WTC11 (cell line): ENCODE data around the gene ASIC2. TPM values are rescaled to one million over a fixed set of nuclear protein-coding genes. Genes with fewer than 3 reads are reported as not detected.

ENCODE experiments used
- ATAC-seq: fragments of 200-7000 bp; cut with Tn5 transposase; 2 replicates; pipeline ENCODE4 v1.10.0; 2021; ENCODE audit warnings: mild to moderate bottlenecking, moderate library complexity
- CTCF ChIA-PET: fragments of 300-600 bp; sonication (Branson Sonifier 250); formaldehyde crosslinking; loops from one replicate; lab custom pipeline; 2021; ENCODE audit warnings: antibody characterized with exemption; lab: Charles Lee
- POLR2A ChIA-PET: fragments of 350-600 bp; sonication (Branson Sonifier 250); formaldehyde crosslinking; loops from one replicate; lab custom pipeline; 2021; ENCODE audit warnings: antibody characterized with exemption; lab: Charles Lee
- DNase-seq: peaks from one replicate; pipeline ENCODE4 v3.0.0; 2021; ENCODE audit warnings: low spot score
- H3K27ac Mint-ChIP-seq: 2 replicates; pipeline ENCODE4 v1.8.0; 2021; ENCODE audit warnings: mixed read lengths
- H3K27me3 Mint-ChIP-seq: 2 replicates; pipeline ENCODE4 v1.8.0; 2021; ENCODE audit warnings: low read depth, mild to moderate bottlenecking, moderate library complexity, mixed read lengths
- H3K36me3 Mint-ChIP-seq: 2 replicates; pipeline ENCODE4 v1.8.0; 2021; ENCODE audit warnings: mixed read lengths
- H3K4me1 Mint-ChIP-seq: 2 replicates; pipeline ENCODE4 v1.8.0; 2022; ENCODE audit warnings: mixed read lengths
- H3K4me3 Mint-ChIP-seq: 2 replicates; pipeline ENCODE4 v1.8.0; 2021; ENCODE audit warnings: mild to moderate bottlenecking, moderate library complexity, mixed read lengths
- H3K9me3 Mint-ChIP-seq: 2 replicates; pipeline ENCODE4 v1.8.0; 2021; ENCODE audit warnings: mixed read lengths
- ATF1 ChIP-seq: sonication (generic); formaldehyde crosslinking; IDR thresholded peaks from 2 replicates; pipeline ENCODE4 v1.8.1; 2023; ENCODE audit warnings: mild to moderate bottlenecking, moderate library complexity, missing genetic modification reagents
- E2F1 ChIP-seq: sonication (generic); formaldehyde crosslinking; IDR thresholded peaks from 2 replicates; pipeline ENCODE4 v1.8.0; 2022; ENCODE audit warnings: mild to moderate bottlenecking, missing genetic modification reagents
- ETV6 ChIP-seq: sonication (generic); formaldehyde crosslinking; IDR thresholded peaks from 2 replicates; pipeline ENCODE4 v1.8.1; 2022; ENCODE audit warnings: mild to moderate bottlenecking, missing genetic modification reagents
- HMGA2 ChIP-seq: fragments of 250-450 bp; sonication (Bioruptor Pico); IDR thresholded peaks from 2 replicates; pipeline ENCODE4 v1.4.0; 2021; ENCODE audit warnings: mild to moderate bottlenecking, moderate library complexity
- KAT7 ChIP-seq: sonication (generic); formaldehyde crosslinking; IDR thresholded peaks from 2 replicates; pipeline ENCODE4 v1.8.1; 2023; ENCODE audit warnings: missing genetic modification reagents, mild to moderate bottlenecking, borderline replicate concordance
- MAX ChIP-seq: sonication (generic); formaldehyde crosslinking; IDR thresholded peaks from 2 replicates; pipeline ENCODE4 v1.8.0; 2022; ENCODE audit warnings: mild to moderate bottlenecking, missing genetic modification reagents
- NFYB ChIP-seq: sonication (generic); formaldehyde crosslinking; conservative IDR thresholded peaks from 2 replicates; pipeline ENCODE4 v1.8.0; 2022; ENCODE audit warnings: low read depth, missing genetic modification reagents
- PREB ChIP-seq: sonication (generic); formaldehyde crosslinking; IDR thresholded peaks from 2 replicates; pipeline ENCODE4 v1.8.1; 2022; ENCODE audit warnings: mild to moderate bottlenecking, missing genetic modification reagents, moderate library complexity, borderline replicate concordance
- TCF7 ChIP-seq: sonication (generic); formaldehyde crosslinking; IDR thresholded peaks from 2 replicates; pipeline ENCODE4 v1.8.0; 2022; ENCODE audit warnings: mild to moderate bottlenecking, low read depth, missing genetic modification reagents, moderate library complexity
- ZBTB21 ChIP-seq: sonication (generic); formaldehyde crosslinking; IDR thresholded peaks from 2 replicates; pipeline ENCODE4 v1.8.1; 2023; ENCODE audit warnings: mild to moderate bottlenecking, missing genetic modification reagents, borderline replicate concordance
- ZNF263 ChIP-seq: sonication (generic); formaldehyde crosslinking; IDR thresholded peaks from 2 replicates; pipeline ENCODE4 v1.8.1; 2022; ENCODE audit warnings: low read depth, mild to moderate bottlenecking, moderate library complexity, missing genetic modification reagents
- ZNF317 ChIP-seq: sonication (generic); formaldehyde crosslinking; IDR thresholded peaks from 2 replicates; pipeline ENCODE4 v1.8.1; 2023; ENCODE audit warnings: low read depth, mild to moderate bottlenecking, moderate library complexity, missing genetic modification reagents, borderline replicate concordance
- ZNF416 ChIP-seq: fragments of 250-450 bp; sonication (Bioruptor Pico); IDR thresholded peaks from 2 replicates; pipeline ENCODE4 v1.9.0; 2021; ENCODE audit warnings: mild to moderate bottlenecking, inconsistent platforms
- ZNF671 ChIP-seq: fragments of 250-450 bp; sonication (Bioruptor Pico); IDR thresholded peaks from 2 replicates; pipeline ENCODE4 v1.8.0; 2021; ENCODE audit warnings: mild to moderate bottlenecking
- total RNA-seq: library from RNA; stranded (reverse); gene quantifications from 3 replicates; pipeline ENCODE4 v1.2.3, GENCODE V29; 2021
- TF ChIP-seq, protein P1 (sequence below): fragments of 250-450 bp; sonication (Bioruptor Pico); IDR thresholded peaks from 2 replicates; pipeline ENCODE4 v1.8.0; 2021; ENCODE audit warnings: mild to moderate bottlenecking
- TF ChIP-seq, protein P2 (sequence below): sonication (generic); formaldehyde crosslinking; IDR thresholded peaks from 2 replicates; pipeline ENCODE4 v1.8.1; 2022; ENCODE audit warnings: low read depth, mild to moderate bottlenecking, moderate library complexity, missing genetic modification reagents, borderline replicate concordance
- TF ChIP-seq, protein P3 (sequence below): sonication (generic); formaldehyde crosslinking; IDR thresholded peaks from 2 replicates; pipeline ENCODE4 v1.8.0; 2023; ENCODE audit warnings: mild to moderate bottlenecking, missing genetic modification reagents
- TF ChIP-seq, protein P4 (sequence below): fragments of 250-450 bp; sonication (Bioruptor Pico); IDR thresholded peaks from 2 replicates; pipeline ENCODE4 v1.9.0; 2021; ENCODE audit warnings: moderate library complexity, mild to moderate bottlenecking, inconsistent platforms, borderline replicate concordance
- TF ChIP-seq, protein P5 (sequence below): fragments of 250-450 bp; sonication (Bioruptor Pico); IDR thresholded peaks from 2 replicates; pipeline ENCODE4 v1.9.0; 2021; ENCODE audit warnings: mild to moderate bottlenecking
- TF ChIP-seq, protein P6 (sequence below): sonication (generic); formaldehyde crosslinking; IDR thresholded peaks from 2 replicates; pipeline ENCODE4 v1.8.1; 2023; ENCODE audit warnings: mild to moderate bottlenecking, missing genetic modification reagents

Gene ASIC2
- total RNA-seq, 1 experiment from 2014 or later = 2.7 TPM

DNA sequence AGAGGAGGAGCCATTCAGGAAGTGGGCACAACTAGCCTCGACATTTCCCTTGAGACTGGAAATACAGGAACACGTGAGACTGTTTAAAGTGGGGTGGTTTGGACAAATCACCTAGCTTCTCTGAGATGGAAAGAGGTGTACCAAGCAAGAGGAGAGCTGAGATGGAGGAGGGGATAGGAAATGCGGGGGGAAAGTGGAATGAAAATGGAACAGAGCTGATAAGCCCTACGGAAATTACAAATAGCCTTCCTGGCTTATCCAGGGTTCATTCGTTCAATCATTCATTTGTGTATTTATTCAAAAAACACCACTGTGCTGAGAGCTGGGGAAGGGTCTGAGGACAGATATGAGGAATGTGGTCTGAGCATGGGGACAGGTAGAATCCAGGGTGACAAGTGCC lies 64.1 kb downstream of the ASIC2 start (continued):
- TF ChIP-seq, protein P1, sequence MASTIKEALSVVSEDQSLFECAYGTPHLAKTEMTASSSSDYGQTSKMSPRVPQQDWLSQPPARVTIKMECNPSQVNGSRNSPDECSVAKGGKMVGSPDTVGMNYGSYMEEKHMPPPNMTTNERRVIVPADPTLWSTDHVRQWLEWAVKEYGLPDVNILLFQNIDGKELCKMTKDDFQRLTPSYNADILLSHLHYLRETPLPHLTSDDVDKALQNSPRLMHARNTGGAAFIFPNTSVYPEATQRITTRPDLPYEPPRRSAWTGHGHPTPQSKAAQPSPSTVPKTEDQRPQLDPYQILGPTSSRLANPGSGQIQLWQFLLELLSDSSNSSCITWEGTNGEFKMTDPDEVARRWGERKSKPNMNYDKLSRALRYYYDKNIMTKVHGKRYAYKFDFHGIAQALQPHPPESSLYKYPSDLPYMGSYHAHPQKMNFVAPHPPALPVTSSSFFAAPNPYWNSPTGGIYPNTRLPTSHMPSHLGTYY (CRISPR knock-in tag) = no peak
- TF ChIP-seq ZNF263 (CRISPR knock-in tag) = no peak
- TF ChIP-seq, protein P2, sequence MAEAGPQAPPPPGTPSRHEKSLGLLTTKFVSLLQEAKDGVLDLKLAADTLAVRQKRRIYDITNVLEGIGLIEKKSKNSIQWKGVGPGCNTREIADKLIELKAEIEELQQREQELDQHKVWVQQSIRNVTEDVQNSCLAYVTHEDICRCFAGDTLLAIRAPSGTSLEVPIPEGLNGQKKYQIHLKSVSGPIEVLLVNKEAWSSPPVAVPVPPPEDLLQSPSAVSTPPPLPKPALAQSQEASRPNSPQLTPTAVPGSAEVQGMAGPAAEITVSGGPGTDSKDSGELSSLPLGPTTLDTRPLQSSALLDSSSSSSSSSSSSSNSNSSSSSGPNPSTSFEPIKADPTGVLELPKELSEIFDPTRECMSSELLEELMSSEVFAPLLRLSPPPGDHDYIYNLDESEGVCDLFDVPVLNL = no peak

- Mint-ChIP-seq H3K27ac (no peak overlapping the region), H3K9me3 (no peaks in the 10 kb centered on the region)
These were observed 64.5 kb downstream of the ASIC2 start for GRCh38 chr17:33228548-33228947.

GRCh38 chr17:33227911-33228310 lies 65.2 kb downstream of the ASIC2 start:
- Mint-ChIP-seq H3K4me1 (peaks cover 4% of the 10 kb centered on the region), H3K9me3 (no peaks in the 10 kb centered on the region), H3K27me3 (peaks cover 4% of the 10 kb centered on the region; the same call in 1 of the 2 replicates), H3K36me3 (no peaks in the 10 kb centered on the region), H3K4me3 (no peak overlapping the region), H3K27ac (no peak overlapping the region)
- DNase-seq (no peak), ATAC-seq (no peak)
- ChIA-PET CTCF (interaction anchor here (0.5 kb wide), 1 partner anchor 505 kb away, joined by 3 read pairs; no protein-coding TSS in a partner anchor), POLR2A (no interaction called here)
- TF ChIP-seq, protein P3, sequence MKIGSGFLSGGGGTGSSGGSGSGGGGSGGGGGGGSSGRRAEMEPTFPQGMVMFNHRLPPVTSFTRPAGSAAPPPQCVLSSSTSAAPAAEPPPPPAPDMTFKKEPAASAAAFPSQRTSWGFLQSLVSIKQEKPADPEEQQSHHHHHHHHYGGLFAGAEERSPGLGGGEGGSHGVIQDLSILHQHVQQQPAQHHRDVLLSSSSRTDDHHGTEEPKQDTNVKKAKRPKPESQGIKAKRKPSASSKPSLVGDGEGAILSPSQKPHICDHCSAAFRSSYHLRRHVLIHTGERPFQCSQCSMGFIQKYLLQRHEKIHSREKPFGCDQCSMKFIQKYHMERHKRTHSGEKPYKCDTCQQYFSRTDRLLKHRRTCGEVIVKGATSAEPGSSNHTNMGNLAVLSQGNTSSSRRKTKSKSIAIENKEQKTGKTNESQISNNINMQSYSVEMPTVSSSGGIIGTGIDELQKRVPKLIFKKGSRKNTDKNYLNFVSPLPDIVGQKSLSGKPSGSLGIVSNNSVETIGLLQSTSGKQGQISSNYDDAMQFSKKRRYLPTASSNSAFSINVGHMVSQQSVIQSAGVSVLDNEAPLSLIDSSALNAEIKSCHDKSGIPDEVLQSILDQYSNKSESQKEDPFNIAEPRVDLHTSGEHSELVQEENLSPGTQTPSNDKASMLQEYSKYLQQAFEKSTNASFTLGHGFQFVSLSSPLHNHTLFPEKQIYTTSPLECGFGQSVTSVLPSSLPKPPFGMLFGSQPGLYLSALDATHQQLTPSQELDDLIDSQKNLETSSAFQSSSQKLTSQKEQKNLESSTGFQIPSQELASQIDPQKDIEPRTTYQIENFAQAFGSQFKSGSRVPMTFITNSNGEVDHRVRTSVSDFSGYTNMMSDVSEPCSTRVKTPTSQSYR (CRISPR knock-in tag) = no peak
- TF ChIP-seq NFYB (CRISPR knock-in tag) = no peak
- TF ChIP-seq ZNF317 (CRISPR knock-in tag) = no peak
- TF ChIP-seq PREB (CRISPR knock-in tag) = no peak
- no peak for TF ChIP-seq ATF1 (CRISPR knock-in tag)
- TF ChIP-seq HMGA2 (CRISPR knock-in tag) = no peak
- TF ChIP-seq, protein P4, sequence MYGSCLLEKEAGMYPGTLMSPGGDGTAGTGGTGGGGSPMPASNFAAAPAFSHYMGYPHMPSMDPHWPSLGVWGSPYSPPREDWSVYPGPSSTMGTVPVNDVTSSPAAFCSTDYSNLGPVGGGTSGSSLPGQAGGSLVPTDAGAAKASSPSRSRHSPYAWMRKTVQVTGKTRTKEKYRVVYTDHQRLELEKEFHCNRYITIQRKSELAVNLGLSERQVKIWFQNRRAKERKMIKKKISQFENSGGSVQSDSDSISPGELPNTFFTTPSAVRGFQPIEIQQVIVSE (CRISPR knock-in tag) = no peak
- no peak for TF ChIP-seq ZNF671 (CRISPR knock-in tag)
- TF ChIP-seq TCF7 = no peak
- TF ChIP-seq, protein P5, sequence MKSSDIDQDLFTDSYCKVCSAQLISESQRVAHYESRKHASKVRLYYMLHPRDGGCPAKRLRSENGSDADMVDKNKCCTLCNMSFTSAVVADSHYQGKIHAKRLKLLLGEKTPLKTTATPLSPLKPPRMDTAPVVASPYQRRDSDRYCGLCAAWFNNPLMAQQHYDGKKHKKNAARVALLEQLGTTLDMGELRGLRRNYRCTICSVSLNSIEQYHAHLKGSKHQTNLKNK (CRISPR knock-in tag) = no peak
- no peak for TF ChIP-seq E2F1 (CRISPR knock-in tag)
- no peak for TF ChIP-seq MAX (CRISPR knock-in tag)
- TF ChIP-seq ZBTB21 (CRISPR knock-in tag) = no peak
- TF ChIP-seq KAT7 = no peak

More at GRCh38 chr17:33228548-33228947, 64.5 kb downstream of the ASIC2 start:
- Mint-ChIP-seq H3K4me3 (no peak overlapping the region), H3K4me1 (peaks cover 10% of the 10 kb centered on the region), H3K27me3 (peaks cover 4% of the 10 kb centered on the region; the same call in 1 of the 2 replicates), H3K36me3 (no peaks in the 10 kb centered on the region)
- ATAC-seq (no peak), DNase-seq (no peak)
- ChIA-PET POLR2A (no interaction called here), CTCF (interaction anchor here (0.5 to 1.3 kb wide), 3 partner anchors 293 to 504 kb away, joined by 3 to 4 read pairs (median 3); no protein-coding TSS in a partner anchor)
- no peak for TF ChIP-seq ZNF416 (CRISPR knock-in tag)
- TF ChIP-seq ETV6 (CRISPR knock-in tag) = no peak
- TF ChIP-seq, protein P6, sequence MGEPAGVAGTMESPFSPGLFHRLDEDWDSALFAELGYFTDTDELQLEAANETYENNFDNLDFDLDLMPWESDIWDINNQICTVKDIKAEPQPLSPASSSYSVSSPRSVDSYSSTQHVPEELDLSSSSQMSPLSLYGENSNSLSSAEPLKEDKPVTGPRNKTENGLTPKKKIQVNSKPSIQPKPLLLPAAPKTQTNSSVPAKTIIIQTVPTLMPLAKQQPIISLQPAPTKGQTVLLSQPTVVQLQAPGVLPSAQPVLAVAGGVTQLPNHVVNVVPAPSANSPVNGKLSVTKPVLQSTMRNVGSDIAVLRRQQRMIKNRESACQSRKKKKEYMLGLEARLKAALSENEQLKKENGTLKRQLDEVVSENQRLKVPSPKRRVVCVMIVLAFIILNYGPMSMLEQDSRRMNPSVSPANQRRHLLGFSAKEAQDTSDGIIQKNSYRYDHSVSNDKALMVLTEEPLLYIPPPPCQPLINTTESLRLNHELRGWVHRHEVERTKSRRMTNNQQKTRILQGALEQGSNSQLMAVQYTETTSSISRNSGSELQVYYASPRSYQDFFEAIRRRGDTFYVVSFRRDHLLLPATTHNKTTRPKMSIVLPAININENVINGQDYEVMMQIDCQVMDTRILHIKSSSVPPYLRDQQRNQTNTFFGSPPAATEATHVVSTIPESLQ (CRISPR knock-in tag) = no peak
